Islet of Langerhans (tissue), 1 donor: ENCODE data around the gene BDH1.
"Not testable (repeated sequence)": the region's sequence is repeated elsewhere in the genome, so short reads cannot be mapped to it uniquely, and the experiment has no call there.

Source experiments
- FAIRE-seq: peaks from one replicate; lab custom pipeline; 2011; peaks lifted over from hg19 to GRCh38; lab: Jason Lieb, UNC

BDH1 gene

GRCh38 chr3:197555281-197556261 is at the start of gene BDH1:
Gene BDH1 (minus strand): TSS chr3:197555968. CDS start chr3:197546443, 9,525 bp downstream.
- FAIRE-seq = no peak

GRCh38 chr3:197603317-197603933 is 47.7 kb upstream of the BDH1 start:
- FAIRE-seq = no peak

GRCh38 chr3:197602351-197602750 is 46.6 kb upstream of the BDH1 start:
- FAIRE-seq = not testable (repeated sequence)

GRCh38 chr3:197601566-197601840 is 45.7 kb upstream of the BDH1 start:
- not testable (repeated sequence) for FAIRE-seq

GRCh38 chr3:197600796-197601565 is 45.2 kb upstream of the BDH1 start:
- no peak for FAIRE-seq

GRCh38 chr3:197599089-197599765 is 43.5 kb upstream of the BDH1 start:
- no peak for FAIRE-seq

GRCh38 chr3:197598404-197598980 is 42.7 kb upstream of the BDH1 start:
- no peak for FAIRE-seq

GRCh38 chr3:197597335-197597734 is 41.6 kb upstream of the BDH1 start:
- no peak for FAIRE-seq

GRCh38 chr3:197595470-197596185 is 39.9 kb upstream of the BDH1 start:
- FAIRE-seq = no peak

- FAIRE-seq = no peak
Observed at GRCh38 chr3:197593046-197593380, 37.2 kb upstream of the BDH1 start.

- FAIRE-seq = no peak
Observed at GRCh38 chr3:197592361-197593045, 36.7 kb upstream of the BDH1 start.

- FAIRE-seq = no peak
Observed at GRCh38 chr3:197591816-197592215, 36.0 kb upstream of the BDH1 start.

- no peak for FAIRE-seq
Observed at GRCh38 chr3:197590313-197590962, 34.7 kb upstream of the BDH1 start.

- no peak for FAIRE-seq
Observed at GRCh38 chr3:197589545-197589944, 33.8 kb upstream of the BDH1 start.

GRCh38 chr3:197586768-197587167 is 31.0 kb upstream of the BDH1 start:
- not testable (repeated sequence) for FAIRE-seq

- no peak for FAIRE-seq
Observed at GRCh38 chr3:197586181-197586580, 30.4 kb upstream of the BDH1 start.

GRCh38 chr3:197584733-197585132 is 29.0 kb upstream of the BDH1 start:
- FAIRE-seq = no peak

GRCh38 chr3:197583371-197583770 is 27.6 kb upstream of the BDH1 start:
- no peak for FAIRE-seq

- no peak for FAIRE-seq
Observed at GRCh38 chr3:197580253-197580691, 24.5 kb upstream of the BDH1 start.

GRCh38 chr3:197578376-197578775 is 22.6 kb upstream of the BDH1 start:
- FAIRE-seq = no peak
